Endothelial cell of hepatic sinusoid (primary cell): ENCODE measurements around the gene SCRT2.

ENCODE experiments used
- in situ Hi-C: cut with HindIII; loops from 2 replicates; pipeline ENCODE4 v1.10.0; 2017; ENCODE audit warnings: low sequenced_read_pairs

Gene SCRT2

DNA sequence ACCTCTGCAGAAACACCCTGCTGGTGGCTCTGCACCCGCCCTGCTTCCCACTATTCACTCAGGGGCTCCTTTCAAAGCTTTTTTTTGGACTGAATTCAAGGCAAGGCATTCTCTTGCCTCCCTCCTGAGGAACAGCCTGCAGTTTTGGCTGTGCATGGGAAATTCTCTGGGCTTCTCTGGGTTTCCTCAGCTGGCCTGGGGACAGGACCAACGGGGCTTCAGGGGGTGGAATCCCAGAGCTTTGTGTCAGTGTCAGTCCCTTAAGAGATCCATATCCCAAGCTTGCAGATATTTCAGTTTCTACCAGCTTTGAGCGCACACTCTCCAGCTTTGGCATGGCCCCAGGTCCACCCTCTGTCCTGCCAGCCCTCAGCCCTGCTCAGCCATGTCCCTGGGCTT, 2.0 kb downstream of the SCRT2 start:
- in situ Hi-C loops, result no loop called here

DNA sequence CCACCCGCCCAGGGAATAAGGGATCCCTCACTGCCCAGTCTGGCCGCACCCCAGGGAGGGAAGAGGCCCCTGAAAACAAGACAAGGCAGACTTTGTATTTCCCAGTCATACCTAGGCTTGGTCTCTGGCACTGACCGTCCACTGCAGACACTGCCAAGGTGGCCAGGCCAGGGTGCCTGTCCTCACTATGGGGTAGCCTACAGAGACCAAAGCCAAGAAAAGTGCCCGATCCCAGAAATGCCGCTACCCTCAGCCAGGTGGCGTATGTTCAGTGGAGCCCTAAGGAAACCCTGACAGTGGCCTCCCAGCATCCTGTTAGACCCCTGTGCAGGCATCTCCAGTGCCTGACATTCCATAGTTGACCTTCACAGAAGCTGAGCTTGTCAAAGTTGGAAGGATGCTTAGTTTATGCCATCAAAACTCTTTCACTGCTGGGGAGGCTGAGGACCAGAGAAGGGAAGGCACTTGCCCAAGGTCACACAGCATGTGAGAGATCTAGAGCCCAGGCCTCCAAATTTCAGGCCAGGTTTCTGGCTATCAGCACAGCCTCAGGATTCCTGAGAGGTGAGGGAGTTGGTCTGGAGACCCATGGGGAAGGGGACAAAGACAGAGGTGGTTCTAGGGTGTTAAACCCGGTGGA, 2.5 kb downstream of the SCRT2 start:
- in situ Hi-C loops, result no loop called here

DNA sequence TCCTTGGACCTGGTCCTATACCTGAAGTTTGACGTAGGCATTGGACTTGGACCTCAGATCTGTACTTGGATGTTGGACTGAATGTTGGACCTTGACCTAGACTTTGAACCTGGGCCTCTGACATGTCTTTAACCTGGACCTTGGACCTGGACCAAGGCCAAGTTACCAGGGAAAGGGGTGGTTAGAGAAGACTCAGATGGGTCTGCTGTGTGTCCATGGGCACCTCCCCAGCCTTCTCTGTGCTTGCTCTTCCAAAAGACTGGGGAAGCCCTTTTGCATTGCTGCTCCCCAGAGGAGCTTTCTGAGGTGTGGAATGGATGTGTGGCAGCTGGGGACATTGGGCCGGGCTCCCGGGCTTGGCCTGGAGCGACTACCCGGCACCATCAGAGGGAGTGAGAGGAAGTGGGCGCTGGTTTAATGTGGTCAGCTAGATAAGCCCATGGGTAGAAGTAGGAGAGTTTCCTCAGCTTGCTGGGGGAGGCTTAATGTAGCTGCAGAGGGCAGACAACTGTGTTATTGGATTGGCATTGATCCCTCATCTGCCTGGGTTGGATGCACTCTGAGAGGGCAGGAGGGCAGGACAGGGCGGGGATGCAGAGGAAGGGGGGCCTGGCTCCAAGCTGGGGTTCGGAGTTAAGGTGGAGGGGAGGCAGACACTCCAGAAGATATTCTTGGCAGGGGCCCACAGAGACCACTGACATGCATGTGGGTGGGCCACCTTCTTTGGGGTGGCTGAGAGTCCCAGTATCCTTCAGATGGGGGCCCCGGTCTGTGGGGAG, 4.2 kb downstream of the SCRT2 start:
- in situ Hi-C loops, result no loop called here

DNA sequence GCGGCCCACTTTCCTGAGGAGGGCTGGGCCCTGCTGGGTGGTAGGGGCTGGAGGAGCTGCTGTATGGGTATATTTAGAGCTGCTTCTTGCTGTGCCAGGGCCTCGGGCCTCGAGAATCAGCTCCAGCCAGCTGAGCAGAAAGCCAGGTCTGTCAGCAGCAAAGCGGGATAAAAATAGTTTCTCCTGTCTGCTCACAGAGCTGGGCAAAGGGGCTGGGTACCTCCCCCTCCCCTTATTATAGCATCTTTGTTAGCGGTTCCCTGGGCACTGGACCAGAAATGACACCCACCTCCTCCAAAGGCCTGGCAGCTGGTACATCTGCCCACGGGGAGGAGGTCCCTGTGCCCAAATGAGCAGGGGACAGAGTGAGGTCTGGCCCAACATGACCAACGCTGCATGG, 6.0 kb downstream of the SCRT2 start:
- in situ Hi-C loops, result no loop called here

DNA sequence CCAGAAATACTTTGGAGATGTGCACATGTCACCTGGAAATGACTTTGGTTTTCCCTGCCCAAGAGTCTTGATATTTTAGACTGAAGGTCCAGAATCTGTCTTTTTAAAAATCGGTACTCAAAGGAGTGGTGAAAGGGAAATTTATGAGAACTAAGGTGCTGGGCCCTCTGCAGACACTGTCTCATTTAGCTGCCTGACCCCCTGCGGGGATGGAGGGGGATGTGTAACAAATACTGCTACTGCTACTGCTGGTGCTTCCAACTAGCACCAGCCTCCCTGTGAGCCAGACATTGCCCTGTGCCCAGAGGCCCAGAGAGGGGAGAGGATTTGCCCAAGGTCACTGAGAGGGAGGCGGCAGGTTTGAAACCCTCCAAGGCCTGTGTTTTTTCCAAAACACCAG, 7.0 kb downstream of the SCRT2 start:
- in situ Hi-C loops, result no loop called here

DNA sequence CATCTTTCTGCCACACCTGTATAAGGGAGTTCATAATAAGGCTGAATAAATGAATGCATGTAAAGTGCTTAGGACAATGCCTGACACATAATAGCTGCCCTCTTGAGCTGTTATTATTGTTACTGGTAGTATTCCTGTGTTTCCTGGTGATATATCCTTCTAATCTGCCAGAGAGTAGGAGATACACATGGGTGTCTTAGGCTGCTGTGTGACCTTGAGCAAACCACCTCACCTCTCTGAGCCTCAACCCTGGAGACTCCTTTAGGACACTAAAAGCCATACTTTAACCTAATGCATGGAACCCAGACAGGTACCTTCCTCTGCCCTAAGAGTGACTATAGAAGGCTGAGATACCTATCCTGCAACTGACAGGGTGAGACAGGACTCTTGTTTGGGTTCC, 7.6 kb downstream of the SCRT2 start:
- in situ Hi-C loops, result no loop called here

DNA sequence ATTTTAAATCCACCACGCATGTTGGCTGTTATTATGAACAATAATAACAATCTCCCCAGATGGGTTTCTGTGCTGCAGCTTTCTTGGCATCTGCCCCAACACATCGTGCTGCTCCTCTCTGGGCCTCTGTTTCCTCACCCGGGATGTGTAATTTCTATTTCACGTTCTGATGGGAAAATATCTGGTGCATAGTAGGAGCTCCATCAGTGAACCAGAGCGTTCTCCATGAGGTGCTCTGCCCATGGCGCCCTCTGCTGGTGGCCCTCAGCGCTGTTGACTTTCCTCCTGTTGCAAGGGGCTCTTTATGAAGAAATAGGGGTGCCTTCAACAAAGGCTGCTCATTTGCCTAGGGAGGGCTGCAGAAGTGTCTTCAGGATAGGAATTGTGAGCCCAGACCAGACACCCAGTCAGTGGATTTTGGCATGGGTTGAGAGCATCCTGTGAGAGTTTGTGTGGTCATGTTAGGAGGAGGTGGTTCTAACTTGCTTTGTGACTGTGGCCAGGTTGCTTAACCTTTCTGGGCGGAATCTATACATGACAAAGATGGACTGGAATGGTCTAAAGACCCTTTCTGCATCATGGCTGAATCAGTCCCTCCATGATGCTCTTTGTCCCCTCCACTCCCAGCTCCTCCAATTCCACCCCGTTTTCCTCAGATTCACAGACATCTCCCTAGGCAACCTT, 8.1 kb downstream of the SCRT2 start:
- in situ Hi-C loops, result no loop called here

DNA sequence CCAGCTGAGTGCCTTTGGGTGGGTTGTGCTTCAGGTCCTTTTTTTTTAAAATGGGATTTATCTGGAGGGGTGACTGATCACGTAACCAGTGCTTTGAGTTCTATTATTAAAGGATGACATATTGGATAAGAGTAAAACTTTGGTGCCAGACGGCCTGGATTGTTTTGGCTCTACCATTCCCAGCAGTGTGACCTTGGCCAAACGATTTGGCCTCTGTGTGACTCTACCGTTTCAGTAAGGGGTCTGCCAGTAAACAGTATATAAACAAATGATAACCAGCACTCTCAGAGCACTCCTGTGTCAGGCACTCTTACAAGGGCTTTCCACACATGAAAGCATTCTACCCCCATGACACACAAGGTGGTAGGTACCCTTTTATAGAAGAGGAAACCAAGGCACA, 8.7 kb downstream of the SCRT2 start:
- in situ Hi-C loops, result no loop called here

DNA sequence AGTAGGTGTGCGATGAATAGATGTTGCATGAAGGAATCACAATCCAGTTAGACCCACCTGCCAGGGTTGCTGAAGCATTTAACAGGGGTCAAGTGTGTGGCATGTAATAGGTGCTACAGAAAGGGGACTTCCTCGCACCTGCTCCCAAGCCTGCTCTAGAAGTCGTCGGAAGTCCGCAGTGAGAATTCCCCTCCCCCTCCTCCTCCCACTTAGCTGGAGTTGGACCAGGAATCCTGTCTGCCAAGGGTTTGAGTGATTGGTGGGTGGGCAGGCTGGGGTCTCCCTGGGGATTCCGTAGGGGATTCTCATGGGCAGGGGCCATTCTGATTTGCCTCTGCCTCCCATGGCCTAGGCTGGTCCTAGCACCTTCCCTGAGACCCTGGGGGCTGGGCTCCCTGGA, 10.3 kb downstream of the SCRT2 start:
- in situ Hi-C loops, result no loop called here

DNA sequence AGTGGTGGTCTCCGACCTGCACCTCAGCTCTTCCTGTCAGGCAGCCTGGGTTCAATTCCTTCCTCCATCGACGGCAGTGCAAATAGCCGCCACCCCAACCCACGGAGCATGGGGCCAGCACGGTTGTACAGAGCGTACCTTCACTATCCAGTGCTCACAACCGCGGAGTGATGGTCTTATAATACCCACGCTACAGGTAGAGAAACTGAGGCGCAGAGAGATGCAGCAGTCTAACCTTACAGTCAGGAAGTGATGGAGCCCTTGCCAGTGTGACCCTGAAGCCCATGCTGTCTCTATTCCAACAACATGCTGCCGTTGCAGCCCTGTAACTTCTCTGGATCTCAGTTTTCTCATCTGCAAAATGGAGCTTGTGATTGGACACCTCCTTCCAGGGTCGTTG, 11.0 kb downstream of the SCRT2 start:
- in situ Hi-C loops, result no loop called here

DNA sequence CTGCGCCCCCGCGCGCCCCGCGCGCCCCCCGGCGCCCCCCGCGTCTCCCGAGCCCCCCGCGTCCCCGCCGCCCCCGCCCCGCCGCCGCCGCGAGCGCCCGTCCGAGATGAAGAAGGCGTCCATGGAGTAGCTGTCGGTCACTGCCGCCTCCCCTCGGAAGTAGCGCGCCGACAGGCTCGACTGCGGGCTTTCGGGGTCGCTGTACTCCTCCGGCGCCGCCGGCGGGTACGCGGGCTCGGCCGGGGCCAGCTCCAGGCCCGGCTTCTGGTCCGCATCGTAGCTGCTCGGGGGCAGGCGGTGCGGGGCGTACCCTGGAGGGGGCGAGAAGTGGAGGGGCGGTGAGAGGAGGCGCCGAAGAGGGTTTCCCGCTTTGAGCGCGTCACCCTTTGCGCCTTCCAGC, 11.5 kb downstream of the SCRT2 start:
- in situ Hi-C loops, result no loop called here

DNA sequence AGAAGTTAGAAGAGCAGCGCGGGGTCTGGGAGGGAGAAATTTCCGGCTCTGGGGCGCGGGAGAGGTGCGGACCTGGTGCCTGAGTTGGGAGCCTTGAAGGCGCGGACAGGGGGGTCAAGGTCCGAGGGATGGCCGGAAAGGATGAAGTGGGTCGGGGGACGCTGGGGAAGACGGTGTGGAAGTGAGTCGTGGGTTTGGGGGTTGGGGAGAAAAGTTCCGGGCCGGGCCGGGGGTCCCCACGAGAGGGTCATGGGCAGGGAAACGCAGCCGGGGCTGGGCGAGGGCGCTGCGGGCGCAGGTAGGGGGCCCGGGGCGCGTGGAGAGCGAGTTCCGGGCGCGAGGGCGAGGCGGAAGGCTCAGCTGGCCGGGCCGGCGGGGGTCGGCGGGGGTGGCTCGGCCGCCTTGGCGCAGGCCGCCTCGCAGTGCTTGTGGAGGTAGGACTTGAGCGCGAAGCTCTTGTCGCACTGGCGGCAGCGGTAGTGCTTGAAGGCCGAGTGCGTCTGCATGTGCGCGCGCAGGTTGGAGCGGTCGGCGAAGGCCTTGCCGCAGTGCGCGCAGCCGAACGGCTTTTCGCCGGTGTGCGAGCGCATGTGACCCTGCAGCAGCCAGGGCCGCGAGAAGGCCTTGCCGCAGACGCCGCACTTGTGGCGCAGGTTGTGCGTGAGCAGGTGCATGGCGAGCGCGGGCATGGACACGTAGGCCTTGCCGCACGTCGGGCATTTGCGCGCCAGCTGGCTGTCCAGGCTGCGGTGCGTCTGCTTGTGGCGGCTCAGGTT, 12.1 kb downstream of the SCRT2 start:
- in situ Hi-C loops, result no loop called here

DNA sequence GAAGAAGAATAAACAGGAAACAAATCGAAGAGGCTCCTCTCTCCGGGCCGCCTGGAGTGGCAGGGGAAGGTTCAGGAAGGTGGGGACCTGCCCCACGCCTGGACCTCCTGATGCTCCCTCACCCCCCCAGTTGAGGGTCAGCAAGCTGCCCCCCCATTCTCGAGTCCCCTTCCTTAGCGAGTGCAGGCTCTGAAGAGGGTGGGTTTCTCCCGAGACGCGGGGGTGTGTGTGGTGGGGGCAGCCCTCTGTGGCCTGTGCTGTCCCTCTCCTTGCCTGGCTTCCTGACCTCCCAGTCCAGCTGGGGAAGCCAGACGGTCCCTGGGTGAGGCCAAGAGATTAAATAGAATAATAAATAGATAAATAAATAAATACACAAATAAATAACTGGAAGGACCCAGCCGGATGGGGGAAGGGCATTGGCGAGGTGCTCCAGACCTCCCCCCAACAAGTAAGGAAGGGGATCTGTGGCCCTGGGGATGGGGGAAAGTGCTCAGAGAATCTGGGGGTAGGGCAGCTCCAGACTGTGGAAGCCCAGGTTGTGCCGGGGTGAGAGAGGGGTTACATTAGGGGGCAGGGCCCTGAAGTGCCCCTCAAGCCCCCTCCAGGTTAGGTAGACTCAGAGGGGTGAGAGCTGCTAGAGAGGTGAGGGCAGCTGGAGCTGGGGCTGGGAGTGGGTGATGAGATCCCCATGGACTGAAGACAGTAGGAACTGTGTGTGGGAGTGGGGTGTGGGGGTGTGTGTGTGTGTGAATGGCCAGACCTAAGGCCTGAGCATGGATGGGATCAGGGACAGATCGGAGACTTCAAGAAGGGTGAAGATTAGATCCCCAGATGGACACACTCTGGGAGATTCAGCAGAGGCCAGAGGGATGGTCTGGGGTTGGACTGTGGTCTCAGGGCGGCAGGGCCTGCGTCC, 13.1 kb downstream of the SCRT2 start:
- in situ Hi-C loops, result no loop called here

DNA sequence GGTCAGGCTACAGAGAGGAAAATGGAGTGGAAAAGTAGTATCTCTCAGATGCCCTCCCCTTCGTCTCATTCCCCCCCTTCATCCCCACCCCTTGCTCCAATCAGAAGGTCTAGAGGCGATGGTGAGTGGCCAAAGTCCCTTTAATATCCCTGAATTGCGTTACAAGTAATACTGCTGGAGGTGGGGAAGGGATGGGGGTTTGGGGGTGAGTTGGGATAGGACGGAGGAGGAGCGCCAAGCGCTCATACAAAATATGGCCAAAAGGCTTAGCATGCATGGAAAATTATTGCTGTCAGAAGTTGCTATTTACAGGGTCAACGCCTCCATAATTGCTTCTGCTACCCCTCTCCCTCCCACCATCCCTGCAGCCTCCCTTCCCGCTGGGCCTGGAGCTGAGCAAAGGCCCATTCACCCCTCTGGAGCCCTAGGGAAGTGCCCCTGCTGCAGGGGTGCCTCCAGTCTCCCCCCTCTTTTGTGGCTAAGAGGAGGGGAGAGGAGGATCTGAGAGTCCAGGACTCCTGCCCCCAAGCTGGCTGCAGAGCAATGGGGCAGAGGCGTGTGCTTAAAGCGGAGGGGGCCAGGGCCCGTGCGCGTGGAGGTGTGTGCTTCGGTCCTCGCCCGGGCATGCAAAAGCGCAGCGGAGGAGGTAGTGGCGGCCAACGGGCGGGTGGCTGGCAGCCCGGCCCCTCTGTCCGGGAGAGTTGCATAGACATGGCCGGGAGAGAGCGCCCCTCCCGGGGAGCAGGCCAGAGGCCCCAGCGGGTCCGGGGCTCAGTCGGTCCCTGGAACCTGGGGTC, 13.9 kb downstream of the SCRT2 start:
- in situ Hi-C loops, result no loop called here

DNA sequence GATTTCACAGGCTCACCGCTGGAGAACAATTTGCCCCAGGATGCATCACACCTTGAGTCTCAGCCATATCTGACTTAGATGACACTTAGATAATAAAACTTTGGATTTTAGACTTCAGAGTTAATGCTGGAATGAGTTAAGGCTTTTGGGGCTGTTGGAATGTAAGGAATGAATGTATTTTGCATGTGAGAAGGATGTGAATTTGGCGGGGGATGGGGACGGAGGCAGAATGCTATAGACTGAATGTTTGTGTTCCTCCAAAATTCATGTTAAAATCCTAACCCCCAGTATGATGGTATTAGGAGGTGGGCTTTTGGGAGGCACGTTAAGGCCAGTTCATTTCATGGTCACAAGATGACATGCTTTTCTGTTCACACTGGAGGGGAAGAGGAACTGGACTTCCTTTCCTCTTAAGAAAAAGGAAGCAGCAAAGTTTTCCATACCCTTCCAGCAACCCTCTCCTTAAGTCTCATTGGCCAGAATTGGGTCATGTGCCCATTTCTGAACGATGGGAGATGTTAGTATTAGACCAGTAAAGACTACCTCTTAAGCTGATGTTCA, 16.8 kb downstream of the SCRT2 start:
- in situ Hi-C loops, result no loop called here

DNA sequence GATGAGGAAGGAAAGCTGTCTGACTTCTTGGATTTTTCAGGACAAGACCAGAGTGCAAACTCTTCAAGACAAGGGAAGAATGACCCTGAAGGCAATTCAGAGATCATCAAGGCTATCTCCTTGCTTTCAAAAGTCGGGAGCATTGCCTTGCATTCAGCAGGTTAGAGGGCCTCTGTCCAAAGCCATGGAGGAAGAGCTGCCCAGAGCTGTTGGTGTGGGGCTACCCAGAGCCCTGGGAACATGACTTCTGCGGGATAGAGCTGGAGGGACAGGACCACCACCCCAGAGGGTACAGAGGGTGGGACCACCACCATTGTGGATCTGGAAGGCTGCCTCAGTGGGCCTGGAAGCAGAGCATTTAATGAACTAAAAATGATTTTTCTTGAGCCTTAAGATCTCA, 17.4 kb downstream of the SCRT2 start:
- in situ Hi-C loops, result no loop called here

DNA sequence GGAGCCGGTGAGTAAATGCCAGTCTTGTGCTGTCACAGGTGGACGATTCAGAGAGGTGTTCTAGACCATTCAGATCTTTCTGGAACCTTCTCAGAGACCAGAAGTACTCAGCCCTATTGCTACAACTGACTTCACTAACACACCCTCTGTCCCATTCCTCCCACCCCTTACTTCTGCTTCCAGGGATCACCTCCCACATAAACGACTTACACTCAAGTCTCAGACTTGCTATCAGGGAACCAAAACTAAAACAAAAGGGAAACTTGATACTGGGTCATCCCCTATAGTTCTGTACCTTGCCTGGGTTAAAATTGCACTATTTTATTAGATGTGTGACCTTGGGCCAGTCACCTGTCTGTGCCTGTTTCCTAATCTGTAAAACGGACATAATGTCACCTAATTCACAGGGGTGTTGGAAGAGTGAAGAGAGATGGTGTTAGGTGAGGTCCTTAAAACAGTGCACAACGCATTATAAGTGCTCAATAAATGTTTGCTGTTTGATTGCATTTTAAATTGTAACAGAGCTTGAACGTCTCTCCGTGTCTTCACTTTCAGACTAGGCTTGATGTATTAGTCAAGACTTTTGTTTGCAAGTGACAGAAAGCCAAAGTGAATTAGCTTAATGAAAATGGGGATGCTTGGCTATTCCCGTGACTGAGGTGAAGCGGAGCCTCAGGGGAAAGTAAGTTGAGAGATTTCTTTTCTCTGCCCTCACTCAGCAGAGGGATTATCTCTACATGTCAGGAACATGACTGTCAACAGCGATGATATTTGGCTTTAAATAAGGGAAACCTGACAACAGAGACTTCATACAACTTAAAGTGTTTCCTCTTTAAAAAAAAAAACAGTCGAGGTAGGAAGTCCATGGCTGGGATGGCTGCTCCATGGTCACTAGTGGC, 19.6 kb downstream of the SCRT2 start:
- in situ Hi-C loops, result no loop called here

DNA sequence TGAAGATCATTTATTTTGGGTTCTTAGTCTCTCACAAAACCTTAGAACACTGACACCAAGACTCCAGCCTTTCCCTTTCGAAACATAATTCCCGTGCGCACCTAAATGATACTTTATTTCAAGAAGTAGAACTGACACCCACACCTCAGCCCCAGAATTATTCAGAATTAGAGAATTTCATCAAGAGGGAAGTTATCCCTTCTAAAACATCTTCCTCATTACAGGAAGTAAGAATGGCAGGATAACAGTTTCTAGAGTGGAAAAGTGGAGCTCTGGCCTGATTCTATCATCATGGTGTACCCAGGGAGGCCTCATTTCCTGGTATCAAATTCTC, 21.2 kb downstream of the SCRT2 start:
- in situ Hi-C loops, result no loop called here
